Esophagus muscularis mucosa (tissue), 4 donors: ENCODE measurements around the gene SORCS2. TPM values are rescaled to one million over a fixed set of nuclear protein-coding genes. Genes with fewer than 3 reads are reported as not detected.

Experiments used
- DNase-seq: peaks from one replicate; pipeline ENCODE4 v3.0.0-alpha.2; 2017; ENCODE audit errors: extremely low spot score
- H3K27ac ChIP-seq, 4 donors: fragments of 200-600 bp; sonication (generic); replicated peaks in 1 of 4; 1 replicate in 3 of 4; 2 replicates in 1 of 4; pipeline ENCODE4 v1.5.1; 2016 to 2019; ENCODE audit warnings: mild to moderate bottlenecking in 1 of 4
- H3K27me3 ChIP-seq, 4 donors: fragments of 200-600 bp; sonication (generic); one replicate each; pipeline versions ENCODE4 v1.5.1 to v1.6.0; 2016 to 2019
- H3K36me3 ChIP-seq, 4 donors: fragments of 200-600 bp; sonication (generic); one replicate each; pipeline ENCODE4 v1.5.1; 2016 to 2019
- H3K4me1 ChIP-seq, 4 donors: fragments of 200-600 bp; sonication (generic); one replicate each; pipeline ENCODE4 v1.5.1; 2016 to 2019
- H3K4me3 ChIP-seq, 4 donors: fragments of 200-600 bp; sonication (generic); 1 replicate in 2 of 4; 2 replicates in 2 of 4; pipeline ENCODE4 v1.5.1; 2016 to 2019; ENCODE audit warnings: mild to moderate bottlenecking in 4 of 4, moderate library complexity in 1 of 4
- H3K9me3 ChIP-seq, 4 donors: fragments of 200-600 bp; sonication (generic); 1 replicate in 3 of 4; 2 replicates in 1 of 4; pipeline ENCODE4 v1.5.1; 2016 to 2019
- CTCF ChIP-seq, 3 experiments: fragments of 200-600 bp in 2 of 3; fragments of 450-650 bp in 1 of 3; sonication (generic) in 2 of 3; IDR thresholded peaks; one replicate each; pipeline ENCODE4 v1.5.1; 2017 to 2019; ENCODE audit warnings: antibody characterized with exemption in 3 of 3, mild to moderate bottlenecking in 2 of 3, moderate library complexity in 1 of 3
- EP300 ChIP-seq: sonication (generic); formaldehyde crosslinking; IDR thresholded peaks from one replicate; pipeline ENCODE4 v1.6.1; 2017; ENCODE audit warnings: antibody characterized with exemption
- POLR2A ChIP-seq: fragments of 450-650 bp; IDR thresholded peaks from one replicate; pipeline ENCODE4 v1.6.1; 2017; ENCODE audit warnings: antibody characterized with exemption, moderate library complexity, mild to moderate bottlenecking, low read depth
- POLR2AphosphoS5 ChIP-seq, 2 donors: sonication (generic); formaldehyde crosslinking; IDR thresholded peaks; one replicate each; pipeline ENCODE4 v1.6.1; 2017; ENCODE audit warnings: antibody characterized with exemption in 2 of 2
- WGBS: methylation state at CpG from one replicate; pipeline ENCODE4 v1.1.5; 2018; 5-methylcytosine and 5-hydroxymethylcytosine counted together
- intact Hi-C: fragments of 100-400 bp; cut with DNase I; formaldehyde crosslinking; loops from one replicate; pipeline ENCODE4 v1.15.1; 2023
- total RNA-seq, 4 donors: library from RNA; depleted of rRNA; stranded (reverse); fragments of >200 nt; gene quantifications; one replicate each; pipeline versions ENCODE4 v1.1.0 to v1.2.1, GENCODE V29; 2016

SORCS2 gene
- total RNA-seq, 4 donors from 2014 or later: 3.3 to 10.1 (median 4.3) TPM

- intact Hi-C loops: no loop called here
- no peak overlapping the region for H3K4me3 ChIP-seq
- peaks cover 0 to 20% (median 15%) of the 10 kb centered on the region in 4 donors for H3K9me3 ChIP-seq
- peaks cover 0 to 8% (median 5%) of the 10 kb centered on the region in 4 donors for H3K4me1 ChIP-seq
- H3K27me3 ChIP-seq: no peaks in the 10 kb centered on the region
- no peaks in the 10 kb centered on the region for H3K36me3 ChIP-seq
- 65% methylated on average over 2 of the region's 3 CpGs for WGBS
- no peak for DNase-seq
- no peak overlapping the region for H3K27ac ChIP-seq
- TF ChIP-seq POLR2AphosphoS5 (IDR thresholded peaks at IDR 0.05) (no peak), POLR2A (no peak), CTCF (IDR thresholded peaks at IDR 0.05) (no peak), EP300 (no peak)
Observed at GRCh38 chr4:7552466-7552865, 360.1 kb downstream of the SORCS2 start.

- Histone ChIP-seq H3K4me3 (no peak overlapping the region), H3K36me3 (no peaks in the 10 kb centered on the region), H3K27ac (no peak overlapping the region), H3K27me3 (no peaks in the 10 kb centered on the region), H3K9me3 (peaks cover 0 to 20% (median 15%) of the 10 kb centered on the region in 4 donors), H3K4me1 (no peaks in the 10 kb centered on the region)
- 89% methylated on average over 1 of the region's 1 CpG for WGBS
- no peak for DNase-seq
- intact Hi-C loops: no loop called here
- TF ChIP-seq CTCF (IDR thresholded peaks at IDR 0.05) (no peak), POLR2A (no peak), EP300 (no peak), POLR2AphosphoS5 (IDR thresholded peaks at IDR 0.05) (no peak)
Observed at GRCh38 chr4:7553280-7553679, 360.9 kb downstream of the SORCS2 start.

- H3K27ac ChIP-seq: no peak overlapping the region
- WGBS: 66% methylated on average over 3 of the region's 3 CpGs
- DNase-seq: no peak
- no peaks in the 10 kb centered on the region for H3K4me1 ChIP-seq
- H3K36me3 ChIP-seq: no peaks in the 10 kb centered on the region
- TF ChIP-seq POLR2AphosphoS5 (IDR thresholded peaks at IDR 0.05) (no peak), CTCF (IDR thresholded peaks at IDR 0.05) (no peak), EP300 (no peak), POLR2A (no peak)
- H3K4me3 ChIP-seq: no peak overlapping the region
- intact Hi-C loops: no loop called here
- no peaks in the 10 kb centered on the region for H3K27me3 ChIP-seq
- peaks cover 0 to 20% (median 15%) of the 10 kb centered on the region in 4 donors for H3K9me3 ChIP-seq
Observed at GRCh38 chr4:7554905-7555304, 362.6 kb downstream of the SORCS2 start.

GRCh38 chr4:7556558-7556957 is 364.2 kb downstream of the SORCS2 start:
- Histone ChIP-seq H3K27ac (no peak overlapping the region), H3K36me3 (no peaks in the 10 kb centered on the region), H3K4me1 (no peaks in the 10 kb centered on the region), H3K27me3 (no peaks in the 10 kb centered on the region), H3K9me3 (peaks cover 0 to 20% (median 15%) of the 10 kb centered on the region in 4 donors), H3K4me3 (no peak overlapping the region)
- no peak for DNase-seq
- intact Hi-C loops: no loop called here
- TF ChIP-seq CTCF (IDR thresholded peaks at IDR 0.05) (no peak), EP300 (no peak), POLR2A (no peak), POLR2AphosphoS5 (IDR thresholded peaks at IDR 0.05) (no peak)

GRCh38 chr4:7557456-7557855 is 365.1 kb downstream of the SORCS2 start:
- Histone ChIP-seq H3K36me3 (no peaks in the 10 kb centered on the region), H3K4me1 (no peaks in the 10 kb centered on the region), H3K27ac (no peak overlapping the region), H3K9me3 (peaks cover 0 to 18% (median 13%) of the 10 kb centered on the region in 4 donors), H3K27me3 (no peaks in the 10 kb centered on the region), H3K4me3 (no peak overlapping the region)
- DNase-seq: no peak
- intact Hi-C loops: no loop called here
- no peak for TF ChIP-seq POLR2A
- no peak for TF ChIP-seq CTCF (IDR thresholded peaks at IDR 0.05)
- WGBS: 68% methylated on average over 7 of the region's 7 CpGs
